Breast epithelium (tissue), 3 donors: Measurements from ENCODE around the gene DNMBP.

ENCODE experiments used
- POLR2A ChIP-seq: fragments of 450-650 bp; IDR thresholded peaks from one replicate; pipeline ENCODE4 v1.6.1; 2016; ENCODE audit warnings: antibody characterized with exemption, mild to moderate bottlenecking, moderate library complexity
- TF ChIP-seq, protein P1 (sequence below), 3 donors: fragments of 450-650 bp; IDR thresholded peaks; one replicate each; pipeline ENCODE4 v1.5.1; 2016 to 2017; ENCODE audit warnings: antibody characterized with exemption in 3 of 3, mild to moderate bottlenecking in 3 of 3, moderate library complexity in 3 of 3

DNA sequence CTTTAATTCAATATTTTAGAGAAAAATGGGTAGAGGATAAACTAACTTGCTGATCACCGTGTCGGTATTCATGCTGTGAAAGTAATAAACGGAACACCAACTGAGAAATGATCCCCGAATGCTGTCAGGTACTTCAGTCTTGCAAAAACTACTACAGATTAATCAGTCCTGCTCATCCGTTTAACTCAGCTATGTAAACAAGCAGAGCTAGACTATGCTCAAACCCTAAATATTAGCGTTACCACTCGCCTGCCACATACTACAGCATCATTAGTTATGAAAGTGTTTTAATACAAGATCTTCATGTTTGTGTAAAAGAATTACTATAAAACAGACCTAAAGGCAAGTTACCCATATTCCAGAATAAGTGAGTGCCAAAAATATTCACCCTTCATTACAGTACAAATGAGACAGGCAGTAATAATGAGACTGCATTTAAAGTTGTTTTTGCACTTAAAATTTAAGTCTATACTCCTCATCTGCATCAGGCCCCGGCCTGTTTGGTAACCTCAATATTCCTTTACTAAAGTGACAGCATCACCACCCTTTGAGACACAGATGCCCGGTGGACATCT is 952 bp downstream of the DNMBP start:
- TF ChIP-seq, protein P1, sequence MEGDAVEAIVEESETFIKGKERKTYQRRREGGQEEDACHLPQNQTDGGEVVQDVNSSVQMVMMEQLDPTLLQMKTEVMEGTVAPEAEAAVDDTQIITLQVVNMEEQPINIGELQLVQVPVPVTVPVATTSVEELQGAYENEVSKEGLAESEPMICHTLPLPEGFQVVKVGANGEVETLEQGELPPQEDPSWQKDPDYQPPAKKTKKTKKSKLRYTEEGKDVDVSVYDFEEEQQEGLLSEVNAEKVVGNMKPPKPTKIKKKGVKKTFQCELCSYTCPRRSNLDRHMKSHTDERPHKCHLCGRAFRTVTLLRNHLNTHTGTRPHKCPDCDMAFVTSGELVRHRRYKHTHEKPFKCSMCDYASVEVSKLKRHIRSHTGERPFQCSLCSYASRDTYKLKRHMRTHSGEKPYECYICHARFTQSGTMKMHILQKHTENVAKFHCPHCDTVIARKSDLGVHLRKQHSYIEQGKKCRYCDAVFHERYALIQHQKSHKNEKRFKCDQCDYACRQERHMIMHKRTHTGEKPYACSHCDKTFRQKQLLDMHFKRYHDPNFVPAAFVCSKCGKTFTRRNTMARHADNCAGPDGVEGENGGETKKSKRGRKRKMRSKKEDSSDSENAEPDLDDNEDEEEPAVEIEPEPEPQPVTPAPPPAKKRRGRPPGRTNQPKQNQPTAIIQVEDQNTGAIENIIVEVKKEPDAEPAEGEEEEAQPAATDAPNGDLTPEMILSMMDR (IDR thresholded peaks at IDR 0.05): no peak
- TF ChIP-seq POLR2A: no peak
